T1000 (cell line): ENCODE results near the gene GRK3.
"Not testable (repeated sequence)": the region's sequence is repeated elsewhere in the genome, so short reads cannot be mapped to it uniquely, and the experiment has no call there.

Experiments used
- DNase-seq: peaks from one replicate; lab custom pipeline; 2025; ENCODE audit warnings: mixed read lengths; lab: John Stamatoyannopoulos, UW

GRK3 gene

DNA sequence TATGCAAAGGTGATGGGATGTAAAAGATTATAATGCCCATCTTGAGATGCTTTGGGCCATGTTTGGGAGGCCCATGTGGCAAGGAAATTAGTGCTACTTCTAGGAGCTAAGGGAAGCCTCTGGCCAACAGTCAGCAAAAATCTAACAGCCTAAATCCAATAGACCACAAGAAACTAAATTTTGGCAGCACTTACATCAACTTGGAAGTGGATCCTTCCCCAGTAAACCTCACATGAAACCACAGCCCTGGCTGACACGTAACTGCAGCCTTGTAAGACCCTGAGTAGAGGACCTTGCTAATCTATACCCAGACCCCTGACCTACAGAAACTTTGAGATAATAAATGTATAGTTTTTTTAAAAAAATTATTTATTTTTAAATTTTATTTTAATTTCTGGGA lies 13.1 kb upstream of the GRK3 start:
- no peak for DNase-seq

DNA sequence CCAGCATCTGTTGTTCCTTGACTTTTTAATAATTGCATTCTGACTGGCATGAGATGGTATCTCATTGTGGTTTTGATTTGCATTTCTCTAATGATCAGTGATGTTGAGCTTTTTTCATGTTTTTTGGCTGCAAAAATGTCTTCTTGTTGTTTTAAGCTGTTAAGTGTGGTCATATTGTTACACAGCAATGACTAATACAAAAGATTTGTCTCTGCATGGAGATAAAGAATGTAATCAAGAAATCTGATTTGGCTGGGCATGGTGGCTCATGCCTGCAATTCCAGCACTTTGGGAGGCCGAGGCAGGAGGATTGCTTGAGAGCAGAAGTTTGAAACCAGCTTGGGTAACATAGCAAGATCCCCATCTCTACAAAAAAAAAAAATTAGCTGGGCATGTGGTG lies 12.1 kb upstream of the GRK3 start:
- DNase-seq, result not testable (repeated sequence)

DNA sequence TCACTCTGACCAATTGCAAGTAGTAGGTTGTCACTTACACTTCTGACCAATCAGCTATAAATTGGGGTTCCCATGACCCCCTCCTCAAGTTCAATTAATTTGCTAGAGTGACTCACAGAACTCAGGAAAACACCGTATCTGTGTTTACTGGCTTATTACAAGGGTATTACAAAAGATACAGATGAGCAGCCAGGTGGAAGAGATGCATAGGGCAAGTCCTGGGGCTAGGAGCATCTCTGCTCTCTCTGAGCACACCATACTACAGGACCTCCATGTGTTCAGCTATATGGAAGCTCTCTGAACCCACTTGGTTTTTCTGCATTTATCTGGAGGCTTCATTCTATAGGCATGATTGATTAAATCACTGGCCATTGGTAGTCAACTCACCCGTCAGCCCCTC lies 11.3 kb upstream of the GRK3 start:
- DNase-seq, result no peak

DNA sequence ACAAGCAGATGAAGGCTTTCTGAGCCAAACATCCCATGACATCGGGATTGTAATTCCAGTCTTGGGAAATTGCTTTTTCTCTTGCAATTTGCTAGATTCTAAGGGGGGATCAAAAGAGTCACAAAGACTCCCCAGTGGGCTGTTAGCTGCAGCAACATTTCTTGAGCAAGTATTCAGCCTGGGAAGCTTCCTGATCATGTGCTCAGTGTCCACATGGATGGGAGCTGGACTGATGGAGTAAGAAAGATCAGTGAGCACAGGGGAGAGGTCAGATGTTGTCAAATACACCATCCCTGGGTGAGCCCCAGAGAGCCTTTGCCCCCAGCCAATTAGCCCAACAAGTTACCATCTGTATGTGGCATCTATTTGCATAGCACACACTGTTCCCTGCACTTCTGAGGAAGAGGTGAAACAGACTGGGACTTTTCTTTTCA lies 10.2 kb upstream of the GRK3 start:
- DNase-seq, result no peak

DNA sequence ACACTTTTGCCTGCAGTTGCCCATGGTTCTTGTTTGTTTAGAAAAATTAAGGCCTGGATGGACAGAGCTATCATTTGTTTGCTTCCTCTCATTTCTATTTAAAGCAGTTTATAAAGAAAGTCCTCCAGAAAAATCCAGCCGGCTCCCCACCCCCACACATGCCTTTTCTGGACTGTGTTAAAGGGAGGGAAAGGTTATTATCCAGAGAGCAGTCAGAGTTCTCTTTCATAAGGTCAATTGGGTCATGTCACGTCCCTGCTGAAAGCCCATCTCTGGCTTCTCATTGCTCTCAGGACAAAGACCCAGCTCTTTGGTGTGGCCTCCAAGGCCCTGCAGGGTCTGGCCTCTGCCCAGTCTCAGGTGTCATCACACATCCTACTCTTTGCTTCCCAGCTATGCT lies 9.8 kb upstream of the GRK3 start:
- no peak for DNase-seq

DNA sequence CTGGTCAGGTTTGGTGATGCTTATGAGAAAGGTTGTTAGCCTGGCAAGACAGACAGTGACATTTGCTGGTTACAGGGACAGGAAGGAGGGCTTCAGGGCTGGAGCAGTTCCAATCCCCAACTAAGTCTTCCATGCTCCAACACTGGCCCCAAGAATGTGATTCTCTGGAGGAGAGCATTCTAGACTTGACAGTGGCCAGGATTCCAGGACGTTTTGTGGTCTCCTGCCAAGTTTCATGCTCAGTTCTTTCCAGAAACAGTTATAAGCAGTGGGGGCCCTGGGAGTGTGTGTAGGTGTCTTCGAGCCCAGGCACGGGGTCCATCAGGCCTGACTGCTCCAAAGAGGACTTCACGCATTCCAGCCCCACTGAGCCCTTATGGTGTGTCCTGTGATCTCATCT lies 8.9 kb upstream of the GRK3 start:
- no peak for DNase-seq

DNA sequence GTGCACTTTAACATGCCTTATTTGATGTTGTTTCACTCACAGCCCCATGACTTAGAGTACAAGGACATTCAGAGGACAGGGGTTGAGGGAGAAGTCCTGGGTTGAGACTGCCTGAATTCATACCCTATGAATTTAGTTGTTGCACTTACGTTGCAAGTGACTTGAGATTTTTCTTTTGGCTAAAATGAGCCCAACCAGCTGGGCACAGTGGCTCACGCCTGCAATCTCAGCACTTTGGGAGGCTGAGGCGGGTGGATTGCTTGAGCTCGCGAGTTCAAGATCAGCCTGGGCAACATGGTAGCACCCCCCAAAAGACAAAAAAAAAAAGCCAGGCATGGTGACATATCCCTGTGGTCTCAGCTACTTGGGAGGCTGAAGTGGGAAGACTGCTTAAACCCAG lies 7.3 kb upstream of the GRK3 start:
- no peak for DNase-seq

DNA sequence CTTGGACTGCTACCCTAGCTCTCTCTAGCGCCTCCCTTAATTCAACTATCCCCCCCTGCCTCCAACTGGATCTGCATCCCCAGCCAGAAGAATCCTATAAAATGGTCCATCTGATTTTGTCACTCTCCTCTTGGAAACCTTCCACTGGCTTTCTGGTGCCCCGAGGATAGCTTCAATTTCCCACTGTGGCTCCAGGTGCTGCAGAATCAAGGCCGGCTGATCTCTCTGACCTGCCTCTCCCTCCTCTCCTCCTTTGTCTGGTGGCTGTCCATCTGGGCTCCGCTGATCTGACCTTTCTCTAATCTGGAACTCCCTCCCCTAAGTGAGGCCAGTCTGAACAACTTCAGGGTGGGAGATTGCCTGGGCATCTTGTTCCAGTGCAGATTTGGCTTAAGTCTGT lies 6.1 kb upstream of the GRK3 start:
- DNase-seq, result no peak

DNA sequence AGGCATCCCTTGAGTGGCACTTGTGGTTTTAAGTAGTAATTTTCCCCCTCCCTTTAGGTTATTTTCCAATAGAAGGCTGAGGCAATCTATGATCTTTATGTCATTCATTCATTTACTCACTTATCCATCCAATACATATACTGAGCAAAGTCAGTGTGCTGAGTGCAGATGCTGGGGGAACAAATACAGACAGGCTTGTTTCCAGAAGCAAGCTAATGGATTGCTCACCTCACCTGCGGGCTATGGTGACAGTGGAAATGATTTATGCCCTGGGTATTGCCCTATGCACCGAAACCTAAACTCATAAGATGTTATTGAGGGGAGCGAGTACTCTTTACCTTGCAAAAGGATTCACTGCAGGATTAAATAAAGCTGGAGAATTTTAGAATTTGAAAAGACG lies 4.6 kb upstream of the GRK3 start:
- DNase-seq, result not testable (repeated sequence)

DNA sequence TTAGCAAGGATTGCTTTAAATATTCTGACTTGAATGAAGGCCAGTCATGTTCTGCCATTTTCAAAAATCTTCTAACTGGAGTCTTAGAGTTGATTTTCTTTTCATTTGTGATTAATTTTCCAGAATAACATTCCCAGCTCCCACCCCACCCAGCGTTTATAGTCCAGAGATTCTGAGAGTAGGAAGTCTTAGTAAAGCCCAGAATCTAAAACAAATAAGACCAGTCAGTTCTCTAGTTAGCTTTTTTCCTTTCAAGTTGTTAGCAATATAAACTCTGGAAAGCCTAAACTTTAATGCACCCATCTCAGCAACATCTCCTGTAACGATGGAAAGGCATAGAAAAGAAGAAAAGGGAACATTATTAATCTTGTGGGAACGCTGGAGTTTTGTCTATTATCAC lies 3.3 kb upstream of the GRK3 start:
- DNase-seq, result not testable (repeated sequence)

DNA sequence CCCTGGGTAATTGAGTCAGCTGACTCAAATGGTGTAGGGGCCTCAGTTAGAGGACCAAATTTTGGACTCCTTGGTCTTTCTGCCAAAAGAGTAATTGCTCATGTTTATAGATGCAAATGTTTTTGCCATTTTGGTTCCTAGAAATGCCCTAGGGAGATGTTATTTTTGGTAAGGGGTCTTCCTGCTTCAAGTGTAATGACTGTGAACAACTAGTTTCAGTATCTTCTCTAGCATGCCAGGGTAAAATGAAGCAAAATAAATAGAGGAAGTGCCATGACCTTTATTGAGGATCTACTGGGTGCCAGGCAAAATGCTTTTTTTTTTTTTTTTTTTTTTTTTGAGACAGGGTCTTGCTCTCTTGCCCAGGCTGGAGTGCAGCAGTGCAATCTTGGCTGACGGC lies 2.5 kb upstream of the GRK3 start:
- not testable (repeated sequence) for DNase-seq

DNA sequence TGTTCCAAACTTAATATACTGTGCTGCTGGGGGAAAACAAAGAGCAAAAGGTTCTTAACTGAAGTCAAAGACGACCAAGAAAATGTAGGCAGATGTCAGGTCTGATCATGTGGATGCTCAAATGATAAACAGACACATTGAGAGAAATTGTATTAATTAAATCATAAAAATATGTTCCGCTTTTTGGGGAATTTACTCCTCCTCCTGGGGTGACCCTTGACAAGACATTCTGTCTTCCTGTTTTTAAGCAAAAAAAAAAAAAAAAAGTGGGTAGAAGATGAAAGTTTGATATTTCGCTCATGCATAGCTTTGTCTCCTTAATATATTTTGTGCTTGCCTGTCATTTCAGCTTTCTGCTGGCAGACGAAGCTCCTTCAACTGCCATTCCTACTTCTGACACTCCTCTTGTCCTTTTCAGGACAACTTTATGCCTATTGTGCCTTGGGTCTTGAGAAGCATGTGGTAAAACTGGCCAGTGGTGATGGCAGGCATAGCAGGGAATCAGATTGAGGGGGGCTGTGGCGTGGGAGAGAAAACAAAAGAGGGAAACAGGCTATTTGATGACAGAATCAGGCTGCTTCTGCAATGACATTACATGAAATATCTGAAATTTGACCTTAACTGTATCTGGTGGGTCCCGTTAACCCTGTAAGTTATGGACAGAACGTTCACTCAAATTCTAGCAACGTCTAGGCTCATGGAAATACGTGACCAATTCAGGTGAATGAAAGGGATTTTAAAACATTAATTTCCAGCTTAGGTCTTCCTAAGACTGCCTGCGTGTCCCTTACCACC lies 1.3 kb upstream of the GRK3 start:
- not testable (repeated sequence) for DNase-seq

DNA sequence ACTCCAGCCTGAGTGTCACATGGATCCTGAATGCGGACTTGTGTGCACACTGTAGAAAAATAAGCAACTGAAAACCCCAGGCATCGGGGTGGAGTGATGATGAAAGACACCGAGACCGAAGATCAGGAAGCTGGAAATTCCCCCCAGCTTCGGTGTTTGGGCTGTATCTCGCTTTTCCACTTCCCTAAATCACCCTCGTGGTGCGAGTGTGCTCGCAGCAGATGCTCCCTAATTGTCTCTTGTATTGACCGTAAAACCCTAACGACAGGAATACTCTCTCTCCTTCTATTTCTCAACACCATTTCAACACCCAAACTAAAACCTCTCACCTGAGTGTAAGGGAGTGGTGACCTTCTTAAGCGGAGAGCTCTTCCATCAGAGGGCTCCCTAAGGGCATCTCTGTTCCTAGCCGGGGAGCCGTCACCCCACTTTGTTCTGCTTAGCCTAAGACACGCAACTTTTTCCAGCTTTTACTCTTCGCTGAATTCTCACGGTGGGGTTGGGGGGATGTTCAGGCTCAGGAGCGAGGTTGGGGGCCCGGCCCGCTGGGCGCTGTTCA lies 635 bp upstream of the GRK3 start:
- no peak for DNase-seq

DNA sequence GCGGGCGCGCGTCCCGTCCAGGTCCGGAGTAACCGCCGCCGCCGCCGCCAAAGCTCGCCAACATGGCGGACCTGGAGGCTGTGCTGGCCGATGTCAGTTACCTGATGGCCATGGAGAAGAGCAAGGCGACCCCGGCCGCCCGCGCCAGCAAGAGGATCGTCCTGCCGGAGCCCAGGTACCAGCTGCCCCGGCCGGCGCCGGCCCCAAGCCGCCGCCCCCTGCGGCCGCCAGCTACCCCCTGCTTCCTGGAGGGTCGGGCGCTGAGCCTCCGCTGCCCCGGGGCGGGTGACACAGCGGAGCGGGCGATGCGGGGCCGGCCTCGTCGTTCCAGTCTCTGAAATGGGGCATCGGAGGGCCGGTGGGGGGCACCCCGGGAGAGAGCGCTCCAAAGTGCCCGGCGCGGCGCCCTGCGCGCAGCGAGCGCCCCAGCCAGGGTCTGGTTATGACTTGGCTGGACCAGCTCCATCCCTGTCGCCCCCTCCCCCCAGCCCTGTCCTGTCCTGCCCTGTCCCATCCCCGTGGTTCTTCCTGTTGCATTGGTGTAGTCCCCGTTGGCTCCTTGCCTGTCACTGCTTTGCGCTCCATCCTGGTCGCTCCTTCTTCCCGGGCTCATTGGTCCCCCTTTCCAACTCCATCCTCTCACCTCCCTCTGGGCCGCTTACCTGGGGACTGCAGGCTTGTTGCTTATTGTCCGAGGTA lies 653 bp downstream of the GRK3 start:
- no peak for DNase-seq

DNA sequence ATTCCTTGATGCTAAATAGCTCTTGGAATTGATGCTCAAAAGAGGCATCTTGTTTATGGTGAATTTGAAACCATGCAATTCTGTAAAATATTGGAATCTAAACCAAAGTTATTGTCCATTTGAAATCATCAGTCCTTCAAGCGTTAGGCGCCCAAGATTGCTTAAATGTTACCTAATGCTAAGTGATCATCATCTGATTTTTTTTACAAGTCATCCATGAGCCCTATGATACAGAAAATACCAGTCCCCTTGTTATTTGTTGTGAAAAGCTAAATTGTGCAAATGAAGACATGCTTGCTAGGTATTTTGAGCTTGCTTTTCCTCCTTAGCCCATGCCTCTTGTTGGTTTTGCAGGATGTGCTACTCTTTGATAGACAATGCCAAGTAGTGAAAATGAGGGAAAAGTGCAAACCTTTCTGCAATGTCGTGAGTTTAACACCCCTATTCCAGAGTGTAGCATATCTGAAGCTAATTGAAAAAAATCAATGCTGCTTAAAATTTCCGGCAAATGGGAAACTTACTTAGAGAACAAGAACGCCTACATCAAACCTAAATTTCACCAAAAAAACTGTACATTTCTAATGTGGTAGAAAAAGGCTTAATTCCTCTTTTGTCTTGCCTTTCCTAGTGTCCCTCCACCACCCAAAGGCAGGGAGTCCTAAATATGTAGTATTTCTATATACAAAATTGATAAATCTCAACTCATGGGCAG lies 1.9 kb downstream of the GRK3 start:
- DNase-seq, result no peak

DNA sequence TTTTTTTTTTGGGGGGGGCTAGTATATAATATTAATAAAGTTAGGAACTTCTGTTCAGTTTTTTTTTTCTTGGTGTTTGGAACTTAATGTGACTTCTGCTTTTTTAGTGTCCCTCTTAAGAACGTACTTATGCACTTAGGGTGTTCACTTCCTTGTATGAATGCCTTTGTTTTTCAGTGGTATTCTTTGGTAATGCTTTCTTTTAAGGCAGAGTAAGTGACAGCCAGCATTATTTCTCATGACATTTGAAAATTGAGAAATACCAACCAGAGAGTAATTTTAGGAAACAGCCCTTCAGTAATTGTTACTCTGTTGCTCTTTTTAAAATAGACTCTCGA lies 2.4 kb downstream of the GRK3 start:
- DNase-seq, result no peak

DNA sequence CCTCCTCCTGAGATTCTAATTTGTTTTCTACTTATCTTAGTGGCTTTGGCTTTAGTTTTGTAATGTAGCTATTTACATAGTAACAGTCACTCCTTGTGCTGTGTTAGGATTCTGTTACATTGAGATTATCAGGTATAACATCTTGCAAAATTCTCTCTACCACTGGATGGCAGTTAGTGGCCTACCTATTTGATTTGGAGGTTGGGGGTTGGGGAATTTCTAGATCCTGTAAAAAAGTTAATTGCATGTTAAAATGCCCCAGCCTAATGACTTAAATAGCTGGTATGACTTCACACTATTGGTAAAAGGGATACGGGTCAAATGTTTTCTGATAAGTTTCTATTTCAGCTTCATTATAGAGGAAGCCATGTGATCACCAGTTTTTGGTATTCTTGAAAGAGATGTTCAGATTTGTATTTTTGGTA lies 2.8 kb downstream of the GRK3 start:
- no peak for DNase-seq

DNA sequence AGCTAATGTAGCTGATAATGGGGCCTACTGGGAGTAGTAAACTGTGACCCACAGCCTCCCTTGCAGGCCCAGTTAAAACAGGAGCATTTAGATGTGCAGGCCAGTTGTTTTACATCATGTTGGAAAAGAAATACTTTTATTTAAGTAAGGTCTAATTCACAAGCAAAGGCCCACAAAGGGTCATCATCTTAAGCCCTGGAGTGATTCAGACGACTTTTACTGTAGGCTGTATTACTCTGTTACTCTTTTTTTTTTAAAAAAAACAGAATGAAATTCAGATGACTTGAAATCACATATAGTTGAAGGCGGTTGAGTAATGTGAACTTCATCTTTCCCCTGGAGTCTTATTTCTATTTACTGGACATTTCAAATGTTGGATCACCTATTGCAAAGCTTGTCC lies 3.6 kb downstream of the GRK3 start:
- not testable (repeated sequence) for DNase-seq

DNA sequence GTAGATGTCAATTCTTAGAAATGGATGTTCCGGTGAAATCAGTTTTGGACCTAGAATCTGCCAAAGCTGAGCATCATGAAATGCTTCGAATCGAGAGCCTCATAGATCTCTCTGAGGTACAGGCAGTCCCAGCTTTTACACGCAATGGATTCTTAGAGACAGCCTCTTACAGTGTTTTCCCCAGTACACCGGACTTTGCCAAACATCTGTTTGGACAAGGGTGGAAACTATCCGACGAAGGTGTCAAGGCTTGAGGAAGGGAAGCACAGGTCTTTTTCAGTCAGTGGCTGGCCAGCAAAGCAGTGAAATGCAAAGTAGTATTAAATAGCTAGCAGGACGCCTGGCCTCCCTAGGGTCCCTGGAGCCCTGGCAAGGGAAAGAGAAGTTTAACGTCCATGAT lies 4.9 kb downstream of the GRK3 start:
- no peak for DNase-seq

DNA sequence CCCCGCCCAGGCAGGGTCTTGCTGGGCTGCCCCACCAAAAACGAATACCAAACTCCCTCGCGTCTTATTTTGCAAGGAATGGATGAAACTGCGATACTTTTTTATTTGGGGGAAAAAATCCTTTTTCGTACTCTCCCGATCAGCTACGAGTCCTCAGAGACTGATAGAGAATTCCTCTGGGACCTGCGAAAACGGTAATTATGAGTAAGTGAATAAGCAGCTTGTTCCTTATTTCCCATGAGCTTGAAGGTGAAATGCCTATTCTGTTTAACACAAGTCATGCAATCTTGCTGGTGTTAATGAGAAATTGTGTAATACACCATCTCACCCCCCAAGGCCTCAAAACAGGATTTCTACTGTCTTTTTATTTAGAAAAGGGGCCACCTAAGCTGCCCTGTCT lies 5.5 kb downstream of the GRK3 start:
- no peak for DNase-seq

DNA sequence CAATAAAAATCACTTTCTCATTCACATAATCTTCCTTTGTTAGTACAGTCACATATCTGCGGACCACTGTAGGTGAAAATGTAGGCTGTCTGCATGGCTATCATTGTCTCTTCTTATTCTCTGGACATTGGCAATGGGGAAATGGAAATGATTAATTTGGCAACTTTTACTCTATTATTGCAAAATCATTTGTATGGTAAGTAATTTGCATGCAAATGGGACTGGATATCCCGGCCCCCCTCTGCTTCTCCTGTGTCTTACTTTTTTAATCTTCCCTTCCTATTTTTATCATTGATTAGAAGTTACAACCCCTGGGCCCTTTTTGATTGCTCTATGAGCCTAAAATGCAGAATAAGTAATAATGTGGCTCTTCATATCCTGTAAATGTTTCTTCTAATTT lies 6.0 kb downstream of the GRK3 start:
- no peak for DNase-seq

DNA sequence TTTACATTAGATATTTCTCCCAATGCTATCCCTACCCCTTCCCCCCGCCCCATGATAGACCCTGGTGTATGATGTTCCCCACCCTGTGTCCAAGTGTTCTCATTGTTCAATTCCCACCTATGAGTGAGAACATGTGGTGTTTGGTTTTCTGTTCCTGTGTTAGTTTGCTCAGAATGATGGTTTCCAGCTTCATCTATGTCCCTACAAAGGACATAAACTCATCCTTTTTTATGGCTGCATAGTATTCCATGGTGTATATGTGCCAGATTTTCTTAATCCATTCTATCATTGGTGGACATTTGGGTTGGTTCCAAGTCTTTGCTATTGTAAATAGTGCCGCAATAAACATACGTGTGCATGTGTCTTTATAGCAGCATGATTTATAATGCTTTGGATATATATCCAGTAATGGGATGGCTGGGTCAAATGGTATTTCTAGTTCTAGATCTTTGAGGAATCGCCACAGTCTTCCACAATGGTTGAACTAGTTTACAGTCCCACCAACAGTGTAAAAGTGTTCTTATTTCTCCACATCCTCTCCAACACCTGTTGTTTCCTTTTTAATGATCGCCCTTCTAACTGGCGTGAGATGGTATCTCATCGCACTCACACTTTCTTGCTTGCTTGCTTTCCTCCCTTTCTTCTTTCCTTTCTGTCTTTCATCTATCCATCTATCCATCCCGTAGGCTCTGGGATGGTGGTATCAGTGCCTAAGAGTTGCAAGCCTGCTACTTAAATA lies 7.7 kb downstream of the GRK3 start:
- DNase-seq, result not testable (repeated sequence)
